BE2C (cell line): ENCODE measurements around the gene LIMCH1.

ENCODE experiments used
- DNase-seq: peaks from one replicate; pipeline ENCODE4 v3.0.0-alpha.2; 2020
- H3K27me3 ChIP-seq: fragments of 250-450 bp; sonication (Bioruptor Pico); 2 replicates; pipeline ENCODE4 v1.5.1; 2020; ENCODE audit warnings: mild to moderate bottlenecking
- H3K36me3 ChIP-seq: fragments of 250-450 bp; sonication (Bioruptor Pico); 2 replicates; pipeline ENCODE4 v1.5.1; 2020; ENCODE audit warnings: mild to moderate bottlenecking
- H3K4me1 ChIP-seq: fragments of 250-450 bp; sonication (Bioruptor Pico); 2 replicates; pipeline ENCODE4 v1.5.1; 2020
- H3K4me3 ChIP-seq: 2 replicates; pipeline ENCODE4 v1.5.1; 2011; ENCODE audit warnings: low read depth, low read length
- H3K9me3 ChIP-seq: fragments of 250-450 bp; sonication (Bioruptor Pico); 2 replicates; pipeline ENCODE4 v1.5.1; 2020
- CTCF ChIP-seq: IDR thresholded peaks from 2 replicates; pipeline ENCODE4 v1.5.1; 2012; ENCODE audit warnings: mild to moderate bottlenecking, low read depth, low read length

The LIMCH1 gene

GRCh38 chr4:41625531-41625930 is 87.6 kb downstream of the LIMCH1 start:
- Histone ChIP-seq H3K36me3 (peaks cover 15% of the 10 kb centered on the region), H3K27me3 (no peaks in the 10 kb centered on the region), H3K4me3 (no peak overlapping the region), H3K9me3 (no peaks in the 10 kb centered on the region), H3K4me1 (peaks cover 4% of the 10 kb centered on the region; the same call in 1 of the 2 replicates)
- no peak for DNase-seq
- no peak for TF ChIP-seq CTCF

GRCh38 chr4:41628936-41629335 is 91.0 kb downstream of the LIMCH1 start:
- no peak overlapping the region for H3K4me3 ChIP-seq
- peaks cover 35% of the 10 kb centered on the region for H3K36me3 ChIP-seq
- no peaks in the 10 kb centered on the region for H3K9me3 ChIP-seq
- H3K4me1 ChIP-seq: no peaks in the 10 kb centered on the region
- no peak for TF ChIP-seq CTCF
- H3K27me3 ChIP-seq: no peaks in the 10 kb centered on the region
- no peak for DNase-seq

GRCh38 chr4:41631523-41631922 is 93.6 kb downstream of the LIMCH1 start:
- DNase-seq: no peak

GRCh38 chr4:41632481-41633073 is 94.6 kb downstream of the LIMCH1 start:
- DNase-seq: no peak
- Histone ChIP-seq H3K9me3 (no peaks in the 10 kb centered on the region), H3K27me3 (no peaks in the 10 kb centered on the region)

More at GRCh38 chr4:41631523-41631922, 93.6 kb downstream of the LIMCH1 start:
- Histone ChIP-seq H3K27me3 (no peaks in the 10 kb centered on the region), H3K4me1 (no peaks in the 10 kb centered on the region), H3K4me3 (no peak overlapping the region), H3K36me3 (peaks cover 39% of the 10 kb centered on the region), H3K9me3 (no peaks in the 10 kb centered on the region)
- TF ChIP-seq CTCF: no peak

GRCh38 chr4:41633321-41633720 is 95.4 kb downstream of the LIMCH1 start:
- Histone ChIP-seq H3K36me3 (peaks cover 38% of the 10 kb centered on the region), H3K4me1 (peaks cover 1% of the 10 kb centered on the region; the same call in 1 of the 2 replicates), H3K9me3 (no peaks in the 10 kb centered on the region), H3K27me3 (no peaks in the 10 kb centered on the region), H3K4me3 (no peak overlapping the region)
- DNase-seq: no peak
- no peak for TF ChIP-seq CTCF

More at GRCh38 chr4:41632481-41633073, 94.6 kb downstream of the LIMCH1 start:
- no peak for TF ChIP-seq CTCF
- H3K4me3 ChIP-seq: no peak overlapping the region
- H3K4me1 ChIP-seq: no peaks in the 10 kb centered on the region
- H3K36me3 ChIP-seq: peaks cover 36% of the 10 kb centered on the region

- Histone ChIP-seq H3K4me3 (no peak overlapping the region), H3K4me1 (peaks cover 13% of the 10 kb centered on the region; the same call in 1 of the 2 replicates), H3K27me3 (no peaks in the 10 kb centered on the region), H3K9me3 (no peaks in the 10 kb centered on the region), H3K36me3 (peaks cover 30% of the 10 kb centered on the region)
- TF ChIP-seq CTCF: no peak
- DNase-seq: no peak
Measured at GRCh38 chr4:41635441-41635840, 97.5 kb downstream of the LIMCH1 start.
